GM12878 (cell line): Measurements from ENCODE around the gene ARID1A. TPM values are rescaled to one million over a fixed set of nuclear protein-coding genes. Genes with fewer than 3 reads are reported as not detected.

Source experiments
- ATAC-seq: fragments of 200-7000 bp; cut with Tn5 transposase; 3 replicates; pipeline ENCODE4 v1.9.1; 2020; ENCODE audit warnings: mild to moderate bottlenecking, moderate library complexity
- BruUV-seq: library from RNA; stranded (reverse); fragments of 400-500 nt; replicated peaks from 2 replicates; lab custom pipeline; 2021; lab: Mats Ljungman, UMichigan
- CTCF ChIA-PET: fragments of 300-600 bp; sonication (Branson Sonifier 250); formaldehyde crosslinking; extraction: SDS; loops from one replicate; lab custom pipeline; 2021; ENCODE audit warnings: inconsistent platforms; lab: Yijun Ruan, JAX
- POLR2A ChIA-PET: fragments of 350-600 bp; formaldehyde crosslinking; extraction: SDS; loops from one replicate; lab custom pipeline; 2021; ENCODE audit warnings: inconsistent platforms; lab: Charles Lee
- RAD21 ChIA-PET: fragments of 300-600 bp; sonication (Branson Sonifier 250); formaldehyde crosslinking; loops from one replicate; lab custom pipeline; 2023; ENCODE audit warnings: antibody characterized with exemption; ENCODE audit not compliant: unreplicated experiment; lab: Charles Lee
- SMC1A ChIA-PET: fragments of 300-600 bp; sonication (Branson Sonifier 250); formaldehyde crosslinking; loops from one replicate; lab custom pipeline; 2023; ENCODE audit not compliant: unreplicated experiment, uncharacterized antibody; lab: Charles Lee
- DNase-seq: peaks from one replicate; pipeline ENCODE4 v3.0.0-alpha.2; 2011; ENCODE audit warnings: low read depth, low spot score
- FAIRE-seq: peaks from 3 replicates; lab custom pipeline; 2011; peaks lifted over from hg19 to GRCh38; lab: Jason Lieb, UNC
- H2AFZ ChIP-seq: 2 replicates; pipeline ENCODE4 v1.6.0; 2011; ENCODE audit warnings: low read depth, low read length, control low read depth; ENCODE audit not compliant: control insufficient read depth
- H3K27ac ChIP-seq: 2 replicates; pipeline ENCODE4 v1.5.1; 2011; ENCODE audit warnings: control low read depth; ENCODE audit not compliant: control insufficient read depth, insufficient read depth
- H3K27me3 ChIP-seq, 2 experiments: replicated peaks in 1 of 2; 2 replicates each; pipeline versions ENCODE4 v1.6.0 to v1.6.1; 2011; ENCODE audit warnings: low read length in 1 of 2; ENCODE audit not compliant: control insufficient read depth in 2 of 2, insufficient read depth in 2 of 2
- H3K36me3 ChIP-seq, 2 experiments: 2 replicates each; pipeline ENCODE4 v1.5.1; 2011; ENCODE audit warnings: low read length in 1 of 2; ENCODE audit not compliant: control insufficient read depth in 2 of 2, insufficient read depth in 2 of 2
- H3K4me1 ChIP-seq: 2 replicates; pipeline ENCODE4 v1.6.1; 2011; ENCODE audit warnings: mild to moderate bottlenecking, low read length, moderate library complexity, mixed read lengths; ENCODE audit not compliant: control insufficient read depth, insufficient read depth
- H3K4me2 ChIP-seq: 2 replicates; pipeline ENCODE4 v1.6.0; 2011; ENCODE audit warnings: control low read depth; ENCODE audit not compliant: control insufficient read depth, insufficient read depth
- H3K4me3 ChIP-seq: fragments of 200-600 bp; sonication (generic); 2 replicates; pipeline ENCODE4 v1.5.1; 2016
- H3K79me2 ChIP-seq: 2 replicates; pipeline ENCODE4 v1.6.0; 2011; ENCODE audit warnings: low read length; ENCODE audit not compliant: control insufficient read depth, insufficient read depth
- H3K9ac ChIP-seq: 2 replicates; pipeline ENCODE4 v1.8.0; 2011; ENCODE audit warnings: low read length, control low read depth, mixed read lengths; ENCODE audit not compliant: control insufficient read depth, insufficient read depth
- H3K9me3 ChIP-seq: replicated peaks from 3 replicates; pipeline ENCODE4 v1.5.1; 2011; ENCODE audit warnings: mild to moderate bottlenecking, low read length; ENCODE audit not compliant: control insufficient read depth, insufficient read depth
- H4K20me1 ChIP-seq: 2 replicates; pipeline ENCODE4 v1.6.0; 2011; ENCODE audit not compliant: control insufficient read depth, insufficient read depth
- ATF7 ChIP-seq: fragments of 450-650 bp; IDR thresholded peaks from 2 replicates; pipeline ENCODE4 v1.6.1; 2016; ENCODE audit warnings: low read depth, mild to moderate bottlenecking
- BCLAF1 ChIP-seq: fragments of 450-650 bp; IDR thresholded peaks from 2 replicates; pipeline ENCODE4 v1.6.1; 2017; ENCODE audit warnings: antibody characterized with exemption, mild to moderate bottlenecking, moderate library complexity
- IRF4 ChIP-seq: IDR thresholded peaks from 2 replicates; pipeline ENCODE4 v1.6.1; 2011; ENCODE audit warnings: low read depth, low read length
- RB1 ChIP-seq: fragments of 450-650 bp; formaldehyde crosslinking; IDR thresholded peaks from 2 replicates; pipeline ENCODE4 v1.6.1; 2017; ENCODE audit warnings: mild to moderate bottlenecking, borderline replicate concordance
- RUNX3 ChIP-seq: IDR thresholded peaks from 2 replicates; pipeline ENCODE4 v1.6.1; 2012; ENCODE audit warnings: low read length, inconsistent platforms
- ZNF622 ChIP-seq: fragments of 450-650 bp; IDR thresholded peaks from 2 replicates; pipeline ENCODE4 v1.6.1; 2017; ENCODE audit warnings: mild to moderate bottlenecking, inconsistent platforms
- ZZZ3 ChIP-seq: IDR thresholded peaks from 2 replicates; pipeline ENCODE4 v1.6.1; 2011; ENCODE audit warnings: low read depth; ENCODE audit not compliant: control insufficient read depth, insufficient read length
- in situ Hi-C: fragments of 300-500 bp; cut with MboI; formaldehyde crosslinking; loops from 9 replicates; pipeline ENCODE4 v1.14.3; 2018; ENCODE audit warnings: mixed read lengths
- intact Hi-C: fragments of 100-400 bp; cut with micrococcal nuclease; formaldehyde crosslinking; loops from one replicate; pipeline ENCODE4 v1.14.2; 2022; ENCODE audit not compliant: unreplicated experiment
- polyA plus RNA-seq, 11 experiments: library from polyadenylated mRNA; depleted of rRNA in 4 of 11; unstranded in 6 of 11; stranded (reverse) in 5 of 11; fragments of >200 nt; fragmentation: Nextera tagmentation in 4 of 11; fragmentation: Illumina TruSeq in 1 of 11; extraction: Ambion mirVana in 4 of 11; extraction: Trizol in 1 of 11; gene quantifications; 1 replicate in 1 of 11; 2 replicates in 10 of 11; pipeline versions ENCODE4 v1.2.1 to v1.2.3, GENCODE V29; 2011 to 2016; ENCODE audit warnings: inconsistent platforms in 2 of 11, missing spikeins in 2 of 11, low read depth in 1 of 11
- total RNA-seq, 4 experiments: library from RNA; depleted of rRNA in 3 of 4; stranded (reverse); fragments of >200 nt in 3 of 4; fragmentation: Illumina TruSeq in 1 of 4; extraction: Trizol in 1 of 4; gene quantifications; 2 replicates each; pipeline versions ENCODE4 v1.2.1 to v1.2.3, GENCODE V29; 2013 to 2021
- TF ChIP-seq, protein P1 (sequence below): IDR thresholded peaks from 2 replicates; pipeline ENCODE4 v1.6.1; 2012; ENCODE audit warnings: low read depth, low read length, improper control_type of control experiment

The ARID1A gene
- total and polyA plus RNA-seq, 10 of the 15 experiments (the other 5 are each of a cell fraction or from before 2014, with no cell fraction given), result 10.0 to 98.0 (median 23.5) TPM

DNA sequence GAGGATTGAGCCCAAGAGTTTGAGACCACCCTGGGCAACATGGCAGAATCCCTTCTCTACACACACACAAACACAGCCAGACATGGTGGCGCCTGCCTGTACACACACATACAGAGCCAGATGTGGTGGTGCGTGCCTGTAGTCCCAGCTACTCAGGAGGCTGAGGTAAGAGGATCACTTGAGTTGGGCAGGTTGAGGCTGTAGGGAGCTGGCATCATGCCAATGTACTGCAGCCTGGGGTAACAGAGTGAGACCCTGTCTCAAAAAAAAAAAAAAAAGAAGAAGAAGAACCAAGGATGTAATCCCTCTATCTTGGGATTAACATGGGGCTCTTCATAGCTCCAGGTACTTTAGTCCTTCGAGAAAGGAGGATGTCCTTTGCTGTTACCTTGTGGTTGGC lies 62.5 kb downstream of the ARID1A start (continued):
- TF ChIP-seq RB1 (no peak), ATF7 (no peak), ZNF622 (no peak), BCLAF1 (no peak)
- TF ChIP-seq, protein P1, sequence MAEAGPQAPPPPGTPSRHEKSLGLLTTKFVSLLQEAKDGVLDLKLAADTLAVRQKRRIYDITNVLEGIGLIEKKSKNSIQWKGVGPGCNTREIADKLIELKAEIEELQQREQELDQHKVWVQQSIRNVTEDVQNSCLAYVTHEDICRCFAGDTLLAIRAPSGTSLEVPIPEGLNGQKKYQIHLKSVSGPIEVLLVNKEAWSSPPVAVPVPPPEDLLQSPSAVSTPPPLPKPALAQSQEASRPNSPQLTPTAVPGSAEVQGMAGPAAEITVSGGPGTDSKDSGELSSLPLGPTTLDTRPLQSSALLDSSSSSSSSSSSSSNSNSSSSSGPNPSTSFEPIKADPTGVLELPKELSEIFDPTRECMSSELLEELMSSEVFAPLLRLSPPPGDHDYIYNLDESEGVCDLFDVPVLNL, result no peak

- DNase-seq, result no peak
- Histone ChIP-seq H3K4me1 (no peaks in the 10 kb centered on the region), H3K36me3 (peaks cover 28 to 47% of the 10 kb centered on the region in 2 experiments), H3K4me3 (no peak overlapping the region), H2AFZ (no peak overlapping the region)
- no peak for ATAC-seq
- TF ChIP-seq ZZZ3, result no peak
- no peak for TF ChIP-seq IRF4
- TF ChIP-seq RUNX3, result no peak
- TF ChIP-seq, all 136 proteins: peak for 0
- no peak for FAIRE-seq
- POLR2A ChIA-PET, result interaction anchor here (2.5 kb wide), 1 partner anchor 15 kb away, joined by 13 read pairs; no protein-coding TSS in a partner anchor
- intact Hi-C loops (no loop called here), in situ Hi-C loops (no loop called here)
- no peaks in the 10 kb centered on the region for H3K9me3 ChIP-seq
- no peaks in the 10 kb centered on the region for H3K27me3 ChIP-seq
- no peak overlapping the region for H3K27ac ChIP-seq
- CTCF ChIA-PET, result interaction anchor here (1.3 to 2.1 kb wide), 3 partner anchors 29 to 106 kb away, joined by 3 to 8 read pairs (median 7); no protein-coding TSS in a partner anchor
- RAD21 ChIA-PET, result no interaction called here
- H3K79me2 ChIP-seq, result no peaks in the 10 kb centered on the region; the same call in none of the 2 replicates
- H3K9ac ChIP-seq, result no peak overlapping the region
- H4K20me1 ChIP-seq, result no peaks in the 10 kb centered on the region
- SMC1A ChIA-PET, result interaction anchor here (1.0 to 4.0 kb wide), 5 partner anchors 12 to 169 kb away, joined by 3 to 19 read pairs (median 5); no protein-coding TSS in a partner anchor
- no TSS peak for BruUV-seq
- H3K4me2 ChIP-seq, result no peak overlapping the region
These were observed 63.7 kb downstream of the ARID1A start for GRCh38 chr1:26759531-26759930.
